ENCODE measurements around the gene HUS1. TPM values are rescaled to one million over a fixed set of nuclear protein-coding genes. Genes with fewer than 3 reads are reported as not detected.

The HUS1 gene
- total and polyA plus RNA-seq, 2 of the 8 experiments (the other 6 are each of a cell fraction or from before 2014, with no cell fraction given), result 15.0 to 33.0 TPM

DNA sequence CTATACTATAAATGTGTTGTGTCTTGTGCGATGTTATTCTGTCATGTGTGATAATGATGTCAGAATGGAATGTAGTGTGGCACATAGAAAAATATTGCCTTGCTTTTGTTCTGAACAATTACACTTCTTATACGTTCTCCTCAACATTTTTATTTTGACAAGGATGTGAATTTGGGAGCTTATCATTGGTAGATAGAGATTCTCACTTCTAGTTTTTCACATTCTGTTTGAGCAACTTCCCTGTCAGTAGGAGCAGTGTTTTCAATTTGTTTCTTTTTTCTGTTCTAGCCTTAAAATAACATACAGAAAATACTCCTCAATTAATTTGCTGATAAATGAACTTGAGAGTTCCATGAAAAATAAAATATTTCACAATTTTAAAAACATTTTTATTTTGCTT is 31.9 kb upstream of the HUS1 start (continued):
- TF ChIP-seq TAF7 (optimal IDR thresholded peaks at IDR 0.05; ENCODE audit: borderline replicate concordance, low read depth, low read length), result no peak
- no peak for TF ChIP-seq NRF1 (IDR thresholded peaks at IDR 0.05; ENCODE audit: low read depth, low read length)
- TF ChIP-seq CHD7 (IDR thresholded peaks at IDR 0.05; ENCODE audit: insufficient replicate concordance, low read length), result no peak
- no peak for TF ChIP-seq BRCA1 (IDR thresholded peaks at IDR 0.05; ENCODE audit: low read depth, low read length)
- TF ChIP-seq ZNF274 (IDR thresholded peaks at IDR 0.05; ENCODE audit: borderline replicate concordance, extremely low read depth, low read length), result no peak
- TF ChIP-seq MAX (IDR thresholded peaks at IDR 0.05), result no peak
- TF ChIP-seq BCL11A (IDR thresholded peaks at IDR 0.05; ENCODE audit: low read depth in 2 of 2, low read length in 2 of 2), result no peak
- no peak for TF ChIP-seq SIX5 (IDR thresholded peaks at IDR 0.05; ENCODE audit: low read depth, low read length)
- no peak for TF ChIP-seq RNF2 (IDR thresholded peaks at IDR 0.05; ENCODE audit: borderline replicate concordance, low read depth, low read length, missing control alignments, poor library complexity, severe bottlenecking)
